ENCODE measurements around the gene INTS13. TPM values are rescaled to one million over a fixed set of nuclear protein-coding genes. Genes with fewer than 3 reads are reported as not detected.
A peak's percentile ranks its signal among the peaks of the same experiment; 100 is the strongest.

The INTS13 gene
- total RNA-seq, 1 donor: 26.1 TPM

- Histone ChIP-seq H3K79me2 (ENCODE audit: insufficient read depth, low read length) (no peaks in the 10 kb centered on the region), H2AFZ (ENCODE audit: low read length) (no peak overlapping the region), H3K9me3 (ENCODE audit: low read depth, low read length) (no peaks in the 10 kb centered on the region), H3K27ac (ENCODE audit: low read depth, low read length) (no peak overlapping the region), H3K4me1 (ENCODE audit: insufficient read depth, low read length) (no peaks in the 10 kb centered on the region), H3K4me3 (ENCODE audit: insufficient read depth, low read length) (no peak overlapping the region), H3K36me3 (ENCODE audit: insufficient read depth, low read length) (no peaks in the 10 kb centered on the region), H4K20me1 (ENCODE audit: insufficient read depth, low read length) (no peaks in the 10 kb centered on the region), H3K27me3 (ENCODE audit: insufficient read depth, low read length) (peaks cover 18% of the 10 kb centered on the region), H3K4me2 (ENCODE audit: insufficient read depth, low read length) (no peak overlapping the region)
- peak; percentile 5 for DNase-seq (ENCODE audit: insufficient read length, low spot score, missing footprints)
- no peak for TF ChIP-seq CTCF (IDR thresholded peaks at IDR 0.05; ENCODE audit: extremely low read depth, low read depth, low read length)
These were observed 80.2 kb downstream of the INTS13 start for GRCh38 chr12:26857465-26858176.

GRCh38 chr12:26855337-26855736, 82.4 kb downstream of the INTS13 start:
- Histone ChIP-seq H4K20me1 (ENCODE audit: insufficient read depth, low read length) (no peaks in the 10 kb centered on the region), H2AFZ (ENCODE audit: low read length) (no peak overlapping the region), H3K36me3 (ENCODE audit: insufficient read depth, low read length) (no peaks in the 10 kb centered on the region), H3K27ac (ENCODE audit: low read depth, low read length) (no peak overlapping the region), H3K4me3 (ENCODE audit: insufficient read depth, low read length) (no peak overlapping the region), H3K27me3 (ENCODE audit: insufficient read depth, low read length) (peaks cover 18% of the 10 kb centered on the region), H3K79me2 (ENCODE audit: insufficient read depth, low read length) (no peaks in the 10 kb centered on the region), H3K4me2 (ENCODE audit: insufficient read depth, low read length) (no peak overlapping the region), H3K4me1 (ENCODE audit: insufficient read depth, low read length) (no peaks in the 10 kb centered on the region), H3K9me3 (ENCODE audit: low read depth, low read length) (no peaks in the 10 kb centered on the region)
- DNase-seq (ENCODE audit: insufficient read length, low spot score, missing footprints): no peak
- no peak for TF ChIP-seq CTCF (IDR thresholded peaks at IDR 0.05; ENCODE audit: extremely low read depth, low read depth, low read length)

Other genes starting within 250 kb of the INTS13 start
- 19.2 and 21.2 TPM in 2 replicates for gene ITPR2, start 104.8 kb downstream of the INTS13 start, total RNA-seq
- gene FGFR1OP2, start 489 bp upstream of the INTS13 start, total RNA-seq: 47.8 and 48.0 TPM in 2 replicates
- 68.0 and 87.2 TPM in 2 replicates for gene TM7SF3, start 76.4 kb upstream of the INTS13 start, total RNA-seq
- gene MED21, start 84.6 kb upstream of the INTS13 start, total RNA-seq: 63.0 and 77.2 TPM in 2 replicates
- gene C12orf71, start 144.6 kb upstream of the INTS13 start, total RNA-seq: not detected in 2 replicates

Data from osteoblast (primary cell).